ENCODE measurements around the gene SUPT7L.

GRCh38 chr2:27664622-27665363 is 1.4 kb upstream of the SUPT7L start:
- TF ChIP-seq MNT (IDR thresholded peaks at IDR 0.05) = no peak
- no peak for TF ChIP-seq THYN1 (CRISPR knock-in tag; IDR thresholded peaks at IDR 0.05; ENCODE audit: borderline replicate concordance, low read depth)
- no peak for TF ChIP-seq ARID4A (CRISPR knock-in tag; IDR thresholded peaks at IDR 0.05; ENCODE audit: borderline replicate concordance)
